ENCODE measurements around the gene SLC2A4. TPM values are rescaled to one million over a fixed set of nuclear protein-coding genes. Genes with fewer than 3 reads are reported as not detected.

The SLC2A4 gene
- total RNA-seq, 1 donor from 2014 or later, result 8.1 TPM

Other genes with a start within 250 kb of the SLC2A4 start
- 2.9 TPM for gene SLC16A13, start 245.7 kb upstream of the SLC2A4 start, total RNA-seq
- gene SLC16A11, start 237.6 kb upstream of the SLC2A4 start, total RNA-seq, result 0.84 TPM
- 20.6 TPM for gene CLEC10A, start 201.5 kb upstream of the SLC2A4 start, total RNA-seq
- gene ASGR2, start 166.9 kb upstream of the SLC2A4 start, total RNA-seq, result 3.3 TPM
- 2.2 TPM for gene ASGR1, start 102.3 kb upstream of the SLC2A4 start, total RNA-seq
- 16.0 TPM for gene DLG4, start 61.9 kb upstream of the SLC2A4 start, total RNA-seq
- gene ACADVL, start 61.8 kb upstream of the SLC2A4 start, total RNA-seq, result 1,052 TPM
- 24.7 TPM for gene DVL2, start 47.2 kb upstream of the SLC2A4 start, total RNA-seq
- gene PHF23, start 42.3 kb upstream of the SLC2A4 start, total RNA-seq, result 47.4 TPM
- 468 TPM for gene GABARAP, start 39.3 kb upstream of the SLC2A4 start, total RNA-seq
- gene CTDNEP1, start 30.0 kb upstream of the SLC2A4 start, total RNA-seq, result 120 TPM
- gene ELP5, start 29.5 kb upstream of the SLC2A4 start, total RNA-seq, result 44.1 TPM
- 5.6 TPM for gene CLDN7, start 19.2 kb upstream of the SLC2A4 start, total RNA-seq
- 2.3 TPM for gene YBX2, start 12.9 kb downstream of the SLC2A4 start, total RNA-seq
- 503 TPM for gene EIF5A, start 25.9 kb downstream of the SLC2A4 start, total RNA-seq
- gene GPS2, start 33.6 kb downstream of the SLC2A4 start, total RNA-seq, result 51.2 TPM
- 25.4 TPM for gene NEURL4, start 47.6 kb downstream of the SLC2A4 start, total RNA-seq
- 18.8 TPM for gene ACAP1, start 54.8 kb downstream of the SLC2A4 start, total RNA-seq
- 11.9 TPM for gene KCTD11, start 70.4 kb downstream of the SLC2A4 start, total RNA-seq
- gene TMEM95, start 73.4 kb downstream of the SLC2A4 start, total RNA-seq, result not detected
- gene TNK1, start 99.4 kb downstream of the SLC2A4 start, total RNA-seq, result 0.71 TPM
- gene PLSCR3, start 112.8 kb downstream of the SLC2A4 start, total RNA-seq, result 42.6 TPM
- gene TMEM256, start 122.4 kb downstream of the SLC2A4 start, total RNA-seq, result 68.7 TPM
- 21.0 TPM for gene NLGN2, start 126.1 kb downstream of the SLC2A4 start, total RNA-seq
- gene SPEM1, start 138.6 kb downstream of the SLC2A4 start, total RNA-seq, result not detected
- not detected for gene SPEM2, start 143.9 kb downstream of the SLC2A4 start, total RNA-seq
- gene SPEM3, start 147.1 kb downstream of the SLC2A4 start, total RNA-seq, result not detected
- 3.2 TPM for gene TMEM102, start 153.7 kb downstream of the SLC2A4 start, total RNA-seq
- gene FGF11, start 157.8 kb downstream of the SLC2A4 start, total RNA-seq, result 2.4 TPM
- 6.8 TPM for gene CHRNB1, start 163.3 kb downstream of the SLC2A4 start, total RNA-seq
- gene ZBTB4, start 197.9 kb downstream of the SLC2A4 start, total RNA-seq, result 72.5 TPM
- gene SLC35G6, start 199.7 kb downstream of the SLC2A4 start, total RNA-seq, result not detected
- gene POLR2A, start 202.6 kb downstream of the SLC2A4 start, total RNA-seq, result 102 TPM

Data from mesenteric fat pad (tissue), 1 donor.